Measurements from ENCODE around the gene OR4C45.
A peak's percentile ranks its signal among the peaks of the same experiment; 100 is the strongest.
"Not testable (repeated sequence)": the region's sequence is repeated elsewhere in the genome, so short reads cannot be mapped to it uniquely, and the experiment has no call there.

OR4C45 gene

GRCh38 chr11:50037251-50037650, 4.6 kb downstream of the OR4C45 start:
- H3K27ac ChIP-seq (ENCODE audit: low read length): no peak overlapping the region
- TF ChIP-seq, protein P1, sequence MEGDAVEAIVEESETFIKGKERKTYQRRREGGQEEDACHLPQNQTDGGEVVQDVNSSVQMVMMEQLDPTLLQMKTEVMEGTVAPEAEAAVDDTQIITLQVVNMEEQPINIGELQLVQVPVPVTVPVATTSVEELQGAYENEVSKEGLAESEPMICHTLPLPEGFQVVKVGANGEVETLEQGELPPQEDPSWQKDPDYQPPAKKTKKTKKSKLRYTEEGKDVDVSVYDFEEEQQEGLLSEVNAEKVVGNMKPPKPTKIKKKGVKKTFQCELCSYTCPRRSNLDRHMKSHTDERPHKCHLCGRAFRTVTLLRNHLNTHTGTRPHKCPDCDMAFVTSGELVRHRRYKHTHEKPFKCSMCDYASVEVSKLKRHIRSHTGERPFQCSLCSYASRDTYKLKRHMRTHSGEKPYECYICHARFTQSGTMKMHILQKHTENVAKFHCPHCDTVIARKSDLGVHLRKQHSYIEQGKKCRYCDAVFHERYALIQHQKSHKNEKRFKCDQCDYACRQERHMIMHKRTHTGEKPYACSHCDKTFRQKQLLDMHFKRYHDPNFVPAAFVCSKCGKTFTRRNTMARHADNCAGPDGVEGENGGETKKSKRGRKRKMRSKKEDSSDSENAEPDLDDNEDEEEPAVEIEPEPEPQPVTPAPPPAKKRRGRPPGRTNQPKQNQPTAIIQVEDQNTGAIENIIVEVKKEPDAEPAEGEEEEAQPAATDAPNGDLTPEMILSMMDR (IDR thresholded peaks at IDR 0.05; ENCODE audit: borderline replicate concordance, extremely low read depth, low read length, poor library complexity, severe bottlenecking): no peak
- no peak for TF ChIP-seq EZH2 (IDR thresholded peaks at IDR 0.05; ENCODE audit: borderline replicate concordance, low read depth, low read length, severe bottlenecking)
- H3K27me3 ChIP-seq (ENCODE audit: insufficient read depth, low read length, poor library complexity): no peaks in the 10 kb centered on the region
- no peaks in the 10 kb centered on the region for H3K36me3 ChIP-seq (ENCODE audit: insufficient read depth, low read length)
- no peak overlapping the region for H3K4me3 ChIP-seq (ENCODE audit: low read depth in 1 of 2, low read length in 2 of 2)
- no peaks in the 10 kb centered on the region for H3K9me3 ChIP-seq (ENCODE audit: insufficient read depth, low read length, severe bottlenecking)
- H3K4me1 ChIP-seq (ENCODE audit: insufficient read depth, low read length): no peaks in the 10 kb centered on the region
- no peak overlapping the region for H3K9ac ChIP-seq (ENCODE audit: low read depth, low read length)
- H4K20me1 ChIP-seq (ENCODE audit: insufficient read depth, low read length): no peaks in the 10 kb centered on the region
- peak; percentile 13 for DNase-seq
- no peaks in the 10 kb centered on the region for H3K79me2 ChIP-seq (ENCODE audit: insufficient read depth, low read length)
- H3K4me2 ChIP-seq (ENCODE audit: insufficient read depth, low read length): no peak overlapping the region
- peak; percentile 50 for ATAC-seq (ENCODE audit: insufficient read depth, low read depth)
- no peak overlapping the region for H2AFZ ChIP-seq (ENCODE audit: low read depth, low read length)

DNA sequence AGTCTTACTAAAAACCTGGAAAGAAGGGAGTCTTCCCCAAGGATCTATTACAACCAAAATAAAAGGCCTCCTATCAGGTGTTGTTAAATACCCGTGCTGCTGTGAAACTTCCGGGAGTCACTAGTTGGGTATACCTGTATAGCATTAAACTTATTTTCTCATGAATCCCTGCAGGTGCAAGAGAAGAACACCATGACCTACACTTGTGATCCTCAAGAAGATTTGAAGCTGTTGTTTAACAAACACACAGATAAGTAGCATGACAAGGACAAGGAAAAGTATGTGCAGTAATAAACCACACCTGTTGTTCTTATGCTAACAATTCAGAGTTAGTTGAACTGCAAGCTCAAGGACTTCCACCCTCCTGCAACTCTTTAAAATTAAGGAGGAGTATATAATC, 12.0 kb downstream of the OR4C45 start:
- no peaks in the 10 kb centered on the region for H4K20me1 ChIP-seq (ENCODE audit: insufficient read depth, low read length)
- no peaks in the 10 kb centered on the region for H3K79me2 ChIP-seq (ENCODE audit: insufficient read depth, low read length)
- no peak for ATAC-seq (ENCODE audit: insufficient read depth, low read depth)
- no peak for DNase-seq
- H3K4me1 ChIP-seq (ENCODE audit: insufficient read depth, low read length): no peaks in the 10 kb centered on the region
- H3K4me3 ChIP-seq (ENCODE audit: low read depth in 1 of 2, low read length in 2 of 2): no peak overlapping the region
- H2AFZ ChIP-seq (ENCODE audit: low read depth, low read length): no peak overlapping the region
- no peak for TF ChIP-seq EZH2 (IDR thresholded peaks at IDR 0.05; ENCODE audit: borderline replicate concordance, low read depth, low read length, severe bottlenecking)
- TF ChIP-seq, protein P1 (IDR thresholded peaks at IDR 0.05; ENCODE audit: borderline replicate concordance, extremely low read depth, low read length, poor library complexity, severe bottlenecking): no peak
- no peaks in the 10 kb centered on the region for H3K9me3 ChIP-seq (ENCODE audit: insufficient read depth, low read length, severe bottlenecking)
- no peak overlapping the region for H3K9ac ChIP-seq (ENCODE audit: low read depth, low read length)
- H3K27ac ChIP-seq (ENCODE audit: low read length): no peak overlapping the region
- H3K4me2 ChIP-seq (ENCODE audit: insufficient read depth, low read length): no peak overlapping the region
- H3K36me3 ChIP-seq (ENCODE audit: insufficient read depth, low read length): no peaks in the 10 kb centered on the region
- H3K27me3 ChIP-seq (ENCODE audit: insufficient read depth, low read length, poor library complexity): no peaks in the 10 kb centered on the region

- H3K9me3 ChIP-seq (ENCODE audit: insufficient read depth, low read length, severe bottlenecking); H3K4me3 ChIP-seq (ENCODE audit: low read depth in 1 of 2, low read length in 2 of 2); H2AFZ ChIP-seq (ENCODE audit: low read depth, low read length); H3K4me1 ChIP-seq (ENCODE audit: insufficient read depth, low read length); H4K20me1 ChIP-seq (ENCODE audit: insufficient read depth, low read length); DNase-seq; H3K79me2 ChIP-seq (ENCODE audit: insufficient read depth, low read length); H3K27ac ChIP-seq (ENCODE audit: low read length); ATAC-seq (ENCODE audit: insufficient read depth, low read depth); H3K36me3 ChIP-seq (ENCODE audit: insufficient read depth, low read length); H3K4me2 ChIP-seq (ENCODE audit: insufficient read depth, low read length); H3K9ac ChIP-seq (ENCODE audit: low read depth, low read length); H3K27me3 ChIP-seq (ENCODE audit: insufficient read depth, low read length, poor library complexity): not testable (repeated sequence)
Measured at GRCh38 chr11:50063056-50063455, 30.4 kb downstream of the OR4C45 start.

DNA sequence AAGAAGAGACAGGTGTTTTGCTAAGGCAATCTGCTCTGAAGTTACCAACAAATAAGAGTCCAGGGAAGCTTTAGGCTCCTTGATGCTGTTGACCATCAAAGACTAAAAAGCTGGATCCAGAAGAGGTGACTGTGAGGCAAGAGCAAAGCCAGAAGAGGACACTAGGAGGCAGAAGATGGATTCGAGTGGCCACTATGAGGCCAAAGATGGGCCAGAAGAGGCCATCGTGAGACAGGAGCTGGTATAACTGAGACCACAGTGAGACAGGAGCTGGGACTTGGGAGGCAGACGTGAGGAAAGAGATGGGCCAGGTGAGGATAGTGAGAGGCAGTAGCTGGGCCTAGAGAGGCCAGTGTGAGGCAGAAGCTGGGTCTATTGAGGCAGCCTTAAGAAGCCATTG, 37.7 kb downstream of the OR4C45 start:
- no peaks in the 10 kb centered on the region for H3K9me3 ChIP-seq (ENCODE audit: insufficient read depth, low read length, severe bottlenecking)

More for the DNA sequence above, 37.7 kb downstream of the OR4C45 start:
- H3K36me3 ChIP-seq (ENCODE audit: insufficient read depth, low read length): no peaks in the 10 kb centered on the region
- H3K79me2 ChIP-seq (ENCODE audit: insufficient read depth, low read length): no peaks in the 10 kb centered on the region
- ATAC-seq (ENCODE audit: insufficient read depth, low read depth) (no peak), DNase-seq (no peak)
- H3K9ac ChIP-seq (ENCODE audit: low read depth, low read length): no peak overlapping the region
- no peak overlapping the region for H3K27ac ChIP-seq (ENCODE audit: low read length)
- H3K27me3 ChIP-seq (ENCODE audit: insufficient read depth, low read length, poor library complexity): no peaks in the 10 kb centered on the region
- no peak overlapping the region for H2AFZ ChIP-seq (ENCODE audit: low read depth, low read length)
- H3K4me1 ChIP-seq (ENCODE audit: insufficient read depth, low read length): no peaks in the 10 kb centered on the region
- TF ChIP-seq, protein P1 (IDR thresholded peaks at IDR 0.05; ENCODE audit: borderline replicate concordance, extremely low read depth, low read length, poor library complexity, severe bottlenecking): no peak
- TF ChIP-seq EZH2 (IDR thresholded peaks at IDR 0.05; ENCODE audit: borderline replicate concordance, low read depth, low read length, severe bottlenecking): no peak
- no peaks in the 10 kb centered on the region for H4K20me1 ChIP-seq (ENCODE audit: insufficient read depth, low read length)
- no peak overlapping the region for H3K4me3 ChIP-seq (ENCODE audit: low read depth in 1 of 2, low read length in 2 of 2)
- no peak overlapping the region for H3K4me2 ChIP-seq (ENCODE audit: insufficient read depth, low read length)
